Hepatocyte (in vitro differentiated cells): Measurements from ENCODE around the gene WEE2. TPM values are rescaled to one million over a fixed set of nuclear protein-coding genes. Genes with fewer than 3 reads are reported as not detected.

Source experiments
- DNase-seq: peaks from one replicate; pipeline ENCODE4 v3.0.0-alpha.2; 2016; ENCODE audit warnings: low spot score
- H2AFZ ChIP-seq: fragments of 200-600 bp; sonication (generic); 2 replicates; pipeline ENCODE4 v1.6.0; 2016; ENCODE audit warnings: antibody characterized with exemption, mild to moderate bottlenecking
- H3K27ac ChIP-seq: fragments of 200-600 bp; sonication (generic); 2 replicates; pipeline ENCODE4 v1.5.1; 2016; ENCODE audit warnings: mild to moderate bottlenecking
- H3K27me3 ChIP-seq: fragments of 200-600 bp; sonication (generic); 2 replicates; pipeline ENCODE4 v1.6.1; 2016
- H3K36me3 ChIP-seq: fragments of 200-600 bp; sonication (generic); replicated peaks from 2 replicates; pipeline ENCODE4 v1.5.1; 2016; ENCODE audit warnings: low read depth; ENCODE audit not compliant: insufficient read depth
- H3K4me1 ChIP-seq: fragments of 200-600 bp; sonication (generic); 2 replicates; pipeline ENCODE4 v1.5.1; 2016; ENCODE audit warnings: mild to moderate bottlenecking, moderate library complexity; ENCODE audit not compliant: insufficient read depth
- H3K4me2 ChIP-seq: fragments of 200-600 bp; sonication (generic); 2 replicates; pipeline ENCODE4 v1.6.0; 2016
- H3K4me3 ChIP-seq: fragments of 200-600 bp; sonication (generic); 2 replicates; pipeline ENCODE4 v1.5.1; 2016; ENCODE audit warnings: mild to moderate bottlenecking
- H3K79me2 ChIP-seq: fragments of 200-600 bp; sonication (generic); 2 replicates; pipeline ENCODE4 v1.6.0; 2017; ENCODE audit warnings: mild to moderate bottlenecking
- H3K9me2 ChIP-seq: fragments of 200-600 bp; sonication (generic); replicated peaks from 2 replicates; pipeline ENCODE4 v1.6.0; 2017; ENCODE audit warnings: mild to moderate bottlenecking; ENCODE audit not compliant: insufficient read depth
- H3K9me3 ChIP-seq: fragments of 200-600 bp; sonication (generic); 2 replicates; pipeline ENCODE4 v1.5.1; 2016; ENCODE audit warnings: low read depth, mild to moderate bottlenecking
- H4K20me1 ChIP-seq: fragments of 200-600 bp; sonication (generic); 2 replicates; pipeline ENCODE4 v1.6.0; 2016; ENCODE audit warnings: mild to moderate bottlenecking; ENCODE audit not compliant: insufficient read depth, poor library complexity, severe bottlenecking
- CTCF ChIP-seq: fragments of 200-600 bp; sonication (generic); IDR thresholded peaks from 2 replicates; pipeline ENCODE4 v1.5.1; 2016; ENCODE audit warnings: antibody characterized with exemption, mild to moderate bottlenecking; ENCODE audit not compliant: poor library complexity
- EZH2 ChIP-seq: fragments of 200-600 bp; sonication (generic); IDR thresholded peaks from 2 replicates; pipeline ENCODE4 v1.6.1; 2016; ENCODE audit warnings: antibody characterized with exemption, mild to moderate bottlenecking, borderline replicate concordance
- EZH2phosphoT487 ChIP-seq: fragments of 200-600 bp; sonication (generic); IDR thresholded peaks from one replicate; pipeline ENCODE4 v1.6.1; 2018; ENCODE audit warnings: antibody characterized with exemption, mild to moderate bottlenecking, low read depth, moderate library complexity; ENCODE audit not compliant: unreplicated experiment, severe bottlenecking
- WGBS: methylation state at CpG from one replicate; pipeline ENCODE4 v1.1.6; 2016; ENCODE audit warnings: low lambda C conversion rate; ENCODE audit errors: missing lambda C conversion rate; 5-methylcytosine and 5-hydroxymethylcytosine counted together
- polyA plus RNA-seq: library from polyadenylated mRNA; unstranded; fragments of >200 nt; fragmentation: Nextera tagmentation; extraction: Ambion mirVana; gene quantifications from 2 replicates; pipeline ENCODE4 v1.2.1, GENCODE V29; 2016
- total RNA-seq: library from RNA; depleted of rRNA; stranded (reverse); fragments of >200 nt; gene quantifications from 2 replicates; pipeline ENCODE4 v1.2.3, GENCODE V29; 2014

Gene WEE2
- total and polyA plus RNA-seq, 2 experiments from 2014 or later: 0.89 to 3.6 TPM

DNA sequence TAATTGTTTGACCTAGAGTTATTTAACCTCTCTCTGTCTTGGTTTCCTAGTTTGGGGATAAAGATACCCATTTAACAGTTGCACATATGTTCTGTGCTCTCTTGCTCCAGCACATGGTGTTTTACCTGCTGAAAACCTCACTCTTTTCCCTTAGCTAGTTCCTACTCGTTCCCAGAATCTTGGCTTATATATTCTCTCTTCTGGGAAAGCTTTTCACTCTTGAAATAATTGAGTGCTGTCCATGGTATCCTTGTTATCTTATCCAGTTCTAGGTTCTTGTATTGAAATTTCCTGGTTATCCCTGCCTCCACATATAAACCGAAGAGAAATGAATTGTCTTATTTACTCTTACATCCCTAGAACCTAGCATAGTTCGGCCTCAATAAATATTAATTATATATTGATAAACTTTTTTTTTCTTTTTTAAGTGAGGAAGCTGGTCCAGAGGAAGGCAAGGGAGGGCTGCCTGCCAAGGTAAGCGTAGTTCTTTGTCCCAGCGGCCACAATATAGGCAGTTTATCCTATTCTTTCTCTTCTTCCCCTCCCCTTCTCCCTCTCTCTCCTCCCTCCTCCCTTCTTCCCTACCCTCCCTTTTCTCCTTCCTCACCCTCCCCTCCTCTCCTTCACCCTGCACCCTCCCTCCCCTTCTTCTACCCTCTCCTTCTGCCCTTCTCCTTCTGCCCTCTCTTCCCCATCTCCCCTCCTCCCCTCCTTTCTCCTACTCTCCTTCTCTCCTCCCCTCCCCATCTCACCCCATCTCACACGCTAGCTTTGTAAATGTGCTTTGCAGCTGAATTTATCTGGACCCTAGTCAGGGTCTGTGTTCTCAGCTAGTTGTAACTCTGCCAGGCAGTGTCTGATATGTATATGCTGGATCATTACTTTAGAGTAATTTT is 7.9 kb downstream of the WEE2 start:
- H3K79me2 ChIP-seq: no peaks in the 10 kb centered on the region
- no peaks in the 10 kb centered on the region for H3K9me3 ChIP-seq
- no peaks in the 10 kb centered on the region for H4K20me1 ChIP-seq
- H3K36me3 ChIP-seq: no peaks in the 10 kb centered on the region
- WGBS: 64% methylated on average over 6 of the region's 6 CpGs
- H2AFZ ChIP-seq: no peak overlapping the region
- no peak overlapping the region for H3K4me3 ChIP-seq
- no peaks in the 10 kb centered on the region for H3K9me2 ChIP-seq
- H3K27ac ChIP-seq: peak overlapping the region; percentile 35
- H3K27me3 ChIP-seq: no peaks in the 10 kb centered on the region
- H3K4me2 ChIP-seq: peak overlapping the region; percentile 65
- DNase-seq: no peak
- no peak for TF ChIP-seq EZH2phosphoT487
- no peak for TF ChIP-seq EZH2
- TF ChIP-seq CTCF: no peak
- peaks cover 13% of the 10 kb centered on the region for H3K4me1 ChIP-seq

GRCh38 chr7:141717450-141717849 is 9.3 kb downstream of the WEE2 start:
- H3K27ac ChIP-seq: no peak overlapping the region
- H3K27me3 ChIP-seq: no peaks in the 10 kb centered on the region
- no peaks in the 10 kb centered on the region for H4K20me1 ChIP-seq
- no peak overlapping the region for H3K4me3 ChIP-seq
- no peak overlapping the region for H2AFZ ChIP-seq
- TF ChIP-seq EZH2phosphoT487 (no peak), EZH2 (no peak)
- no peak overlapping the region for H3K4me2 ChIP-seq
- no peaks in the 10 kb centered on the region for H3K9me2 ChIP-seq
- no peaks in the 10 kb centered on the region for H3K36me3 ChIP-seq
- DNase-seq: no peak
- peaks cover 13% of the 10 kb centered on the region for H3K4me1 ChIP-seq
- H3K79me2 ChIP-seq: no peaks in the 10 kb centered on the region
- no peaks in the 10 kb centered on the region for H3K9me3 ChIP-seq
- WGBS: 100% methylated on average over 1 of the region's 1 CpG

DNA sequence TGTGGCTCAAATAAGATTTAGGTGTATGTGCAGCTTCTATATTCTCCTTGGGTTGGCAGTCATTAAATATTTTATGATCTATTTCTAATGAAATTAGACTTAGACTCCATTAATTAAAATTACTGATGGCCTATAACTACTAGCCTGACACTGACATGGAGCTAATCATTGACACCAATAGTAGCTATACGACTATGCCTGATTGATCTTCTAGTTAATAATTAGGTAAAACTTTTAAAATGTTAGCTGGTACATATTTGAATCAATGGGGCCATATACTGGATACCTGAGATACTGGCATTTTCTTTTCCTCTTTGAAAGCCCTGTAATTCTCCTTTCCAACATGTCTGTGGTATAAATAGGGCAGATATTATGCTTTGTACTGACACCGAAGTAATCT is 14.4 kb downstream of the WEE2 start:
- TF ChIP-seq EZH2 (no peak), CTCF (no peak), EZH2phosphoT487 (no peak)
- Histone ChIP-seq H3K79me2 (no peaks in the 10 kb centered on the region), H3K36me3 (no peaks in the 10 kb centered on the region), H3K4me3 (no peak overlapping the region), H4K20me1 (no peaks in the 10 kb centered on the region), H3K4me2 (no peak overlapping the region), H2AFZ (no peak overlapping the region), H3K9me3 (no peaks in the 10 kb centered on the region), H3K27ac (no peak overlapping the region), H3K27me3 (no peaks in the 10 kb centered on the region), H3K9me2 (no peaks in the 10 kb centered on the region), H3K4me1 (no peaks in the 10 kb centered on the region)
- DNase-seq: no peak
- WGBS: 68% methylated on average over 2 of the region's 2 CpGs

GRCh38 chr7:141729020-141729419 is 20.9 kb downstream of the WEE2 start:
- TF ChIP-seq EZH2phosphoT487: no peak
- no peak for TF ChIP-seq CTCF
- TF ChIP-seq EZH2: no peak
- whole genome bisulfite sequencing: 78% methylated on average over 1 of the region's 1 CpG

More at GRCh38 chr7:141729020-141729419, 20.9 kb downstream of the WEE2 start:
- Histone ChIP-seq H3K27me3 (no peaks in the 10 kb centered on the region), H4K20me1 (no peaks in the 10 kb centered on the region), H3K4me2 (no peak overlapping the region), H2AFZ (no peak overlapping the region), H3K36me3 (no peaks in the 10 kb centered on the region), H3K27ac (no peak overlapping the region), H3K9me3 (no peaks in the 10 kb centered on the region), H3K79me2 (no peaks in the 10 kb centered on the region), H3K4me3 (no peak overlapping the region), H3K4me1 (no peaks in the 10 kb centered on the region), H3K9me2 (no peaks in the 10 kb centered on the region)
- DNase-seq: no peak
